HG02763 (cell line): ENCODE measurements around the gene CDCA8.
A peak's percentile ranks its signal among the peaks of the same experiment; 100 is the strongest.

Experiments used
- ATAC-seq: cut with Tn5 transposase; IDR thresholded peaks from one replicate; pipeline ENCODE4 v1.9.1; 2021; ENCODE audit warnings: mild to moderate bottlenecking, moderate library complexity; ENCODE audit not compliant: unreplicated experiment

The CDCA8 gene

DNA sequence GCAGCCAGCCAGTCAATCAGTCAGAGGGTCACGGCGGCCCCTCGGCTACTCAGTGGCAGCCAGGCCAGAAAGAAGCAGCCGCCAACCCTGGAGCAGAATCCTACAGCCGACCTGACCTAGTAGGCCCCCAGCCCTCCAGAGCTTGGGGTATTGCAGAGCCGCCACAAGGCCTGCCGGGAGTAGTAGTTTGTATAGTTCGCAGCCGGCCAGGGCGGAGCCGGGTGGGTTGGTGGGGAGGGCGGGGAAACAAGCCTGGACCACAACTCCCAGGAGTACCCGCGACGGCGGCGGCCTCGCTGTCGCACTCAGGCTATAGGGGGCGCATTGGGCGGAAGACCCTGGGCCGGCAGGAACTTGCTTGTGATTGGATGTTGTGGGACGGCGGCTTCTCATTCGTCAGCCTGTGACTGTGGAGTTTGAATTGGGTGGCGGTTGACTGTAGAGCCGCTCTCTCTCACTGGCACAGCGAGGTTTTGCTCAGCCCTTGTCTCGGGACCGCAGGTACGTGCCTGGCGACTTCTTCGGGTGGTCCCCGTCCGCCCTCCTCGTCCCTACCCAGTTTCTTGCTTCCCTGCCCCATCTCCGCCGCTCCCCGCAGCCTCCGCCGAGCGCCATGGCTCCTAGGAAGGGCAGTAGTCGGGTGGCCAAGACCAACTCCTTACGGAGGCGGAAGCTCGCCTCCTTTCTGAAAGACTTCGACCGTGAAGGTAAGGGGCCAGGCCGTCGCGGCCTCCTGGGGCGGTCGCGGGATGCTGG lies at the start of gene CDCA8:
TSS of gene CDCA8 (plus strand) at position 439 of the 756 bp plus-strand sequence. CDS start at position 614, 175 bp downstream.
- ATAC-seq, result peak; percentile 74

DNA sequence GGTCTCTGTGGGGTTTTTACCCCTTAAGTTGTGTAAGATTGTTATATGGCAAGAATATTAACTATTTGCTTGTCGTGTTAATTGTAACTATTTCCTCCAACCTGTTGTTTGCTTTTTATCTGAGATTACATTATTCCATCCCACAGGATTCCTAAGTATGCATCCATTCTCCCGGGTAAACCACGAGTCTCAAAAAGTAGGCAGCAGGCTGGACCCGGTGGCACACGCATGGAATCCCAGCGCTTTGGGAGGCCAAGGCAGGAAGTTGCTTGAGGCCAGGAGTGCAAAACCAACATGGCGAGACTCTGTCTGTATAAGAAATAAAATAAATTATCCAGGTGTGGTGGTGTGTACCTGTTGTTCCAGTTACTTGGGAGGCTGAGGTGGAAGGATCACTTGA lies 45.0 kb upstream of the CDCA8 start:
- ATAC-seq, result no peak

DNA sequence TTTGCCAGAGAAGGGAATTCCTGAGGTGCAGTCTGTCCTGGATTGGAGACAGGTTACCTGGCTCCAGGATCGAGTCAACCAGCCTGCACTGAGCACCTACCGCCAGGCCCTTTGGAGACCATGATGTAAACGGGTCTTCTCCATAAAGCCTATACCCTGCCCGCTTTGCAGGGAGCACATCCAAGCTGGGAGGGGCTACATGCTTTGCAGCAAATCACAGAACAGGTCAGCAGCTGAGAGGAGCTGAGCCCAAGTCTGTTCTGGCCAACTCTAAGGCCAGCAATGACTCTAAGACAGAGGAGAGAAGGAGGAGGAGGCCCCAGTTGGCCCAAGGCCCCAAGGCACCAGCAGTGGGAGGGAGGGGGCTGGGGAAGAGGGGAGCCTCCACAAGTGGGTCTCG lies 42.1 kb upstream of the CDCA8 start:
- no peak for ATAC-seq

DNA sequence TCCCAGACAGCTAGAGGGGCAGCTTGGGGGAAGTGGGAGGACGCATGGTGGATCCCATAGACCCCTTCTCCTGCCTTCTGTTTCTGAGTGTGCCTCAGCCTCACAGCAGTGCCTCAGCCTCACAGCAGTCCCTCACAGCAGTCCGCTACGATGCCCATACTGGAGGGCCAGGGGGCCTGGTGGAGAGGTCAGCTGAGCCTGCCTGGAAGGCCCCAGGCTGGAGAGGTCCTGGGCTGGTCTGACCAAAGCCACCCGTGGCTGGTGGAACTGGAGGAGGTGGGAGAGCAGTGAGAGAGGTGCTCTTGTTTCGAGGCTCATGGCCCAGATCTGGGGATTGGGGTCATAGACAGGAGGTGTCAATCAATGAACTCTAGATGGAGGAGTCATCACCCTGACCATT lies 41.6 kb upstream of the CDCA8 start:
- no peak for ATAC-seq

DNA sequence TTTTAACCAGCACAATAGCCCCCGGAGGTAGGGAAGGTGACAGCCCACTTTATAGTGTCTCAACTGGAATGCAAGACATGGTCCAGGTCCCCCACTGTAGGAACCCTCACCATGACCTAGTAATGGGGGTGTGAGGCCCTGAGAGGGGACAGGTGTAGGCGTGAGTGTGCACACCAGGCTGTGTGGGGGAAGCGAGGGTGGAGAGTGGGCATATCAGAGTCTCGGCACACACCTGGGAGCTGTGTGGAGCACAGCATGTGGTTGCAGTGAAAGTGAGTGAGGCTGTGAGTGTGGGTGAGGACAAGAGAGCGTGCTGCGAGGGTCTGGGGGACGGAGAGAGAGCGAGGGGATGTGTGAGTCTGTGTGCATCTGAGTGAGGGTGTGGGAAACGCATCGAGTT lies 40.5 kb upstream of the CDCA8 start:
- no peak for ATAC-seq

DNA sequence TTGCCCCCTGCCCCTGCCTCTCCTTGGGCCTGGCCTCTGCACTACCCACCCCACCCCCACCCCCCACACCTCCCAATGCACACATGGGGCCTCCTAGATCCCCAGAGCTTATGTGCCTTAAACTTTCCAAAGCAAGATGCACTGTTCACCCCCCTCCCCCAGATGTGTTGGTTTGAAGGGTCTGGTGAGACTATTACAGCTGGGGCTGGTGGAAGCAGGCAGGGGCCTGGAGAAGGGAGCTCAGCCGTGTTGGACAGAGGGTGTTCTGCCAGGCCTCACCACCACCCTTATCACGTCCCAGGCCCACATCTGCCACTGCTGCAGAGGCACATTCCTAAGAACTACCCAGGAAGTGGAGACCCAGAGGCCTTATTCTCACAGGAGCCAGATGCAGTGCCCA lies 39.3 kb upstream of the CDCA8 start:
- no peak for ATAC-seq

DNA sequence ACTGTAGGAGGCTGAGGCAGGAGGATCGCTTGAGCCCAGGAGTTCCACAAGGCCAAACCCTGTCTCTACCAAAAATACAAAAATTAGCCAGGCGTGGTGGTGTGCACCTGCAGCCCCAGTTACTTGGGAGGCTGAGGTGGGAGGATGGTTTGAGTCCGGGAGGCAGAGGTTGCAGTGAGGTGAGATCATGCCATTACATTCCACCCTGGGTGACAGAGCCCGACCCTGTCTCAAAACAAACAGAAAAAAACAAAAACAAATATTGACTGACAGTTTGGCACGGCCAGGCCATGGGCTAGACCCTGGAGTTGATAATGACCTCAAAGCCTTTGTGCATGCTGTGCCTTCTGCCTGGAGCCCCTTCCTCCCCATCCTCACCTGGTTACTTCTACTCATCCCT lies 38.4 kb upstream of the CDCA8 start:
- no peak for ATAC-seq

DNA sequence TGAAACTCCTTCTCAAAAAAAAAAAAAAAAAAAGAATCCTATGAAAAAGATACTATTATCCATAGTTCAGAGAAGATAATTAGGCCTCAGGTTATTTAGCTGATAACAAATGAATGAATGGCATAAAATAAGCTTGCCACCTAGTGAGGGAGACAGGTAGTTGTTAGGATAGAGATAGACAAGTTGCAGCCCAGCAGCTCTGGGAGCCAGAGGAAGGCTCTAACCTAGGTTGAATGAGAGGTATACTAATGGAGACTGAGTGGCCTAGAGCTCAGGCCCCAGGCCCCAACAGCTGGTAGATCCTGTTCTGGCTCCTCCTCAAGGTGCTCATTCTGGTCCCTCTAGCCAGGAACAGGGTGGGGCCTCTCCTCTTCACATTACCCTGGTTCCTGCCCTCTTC lies 37.0 kb upstream of the CDCA8 start:
- ATAC-seq, result no peak

DNA sequence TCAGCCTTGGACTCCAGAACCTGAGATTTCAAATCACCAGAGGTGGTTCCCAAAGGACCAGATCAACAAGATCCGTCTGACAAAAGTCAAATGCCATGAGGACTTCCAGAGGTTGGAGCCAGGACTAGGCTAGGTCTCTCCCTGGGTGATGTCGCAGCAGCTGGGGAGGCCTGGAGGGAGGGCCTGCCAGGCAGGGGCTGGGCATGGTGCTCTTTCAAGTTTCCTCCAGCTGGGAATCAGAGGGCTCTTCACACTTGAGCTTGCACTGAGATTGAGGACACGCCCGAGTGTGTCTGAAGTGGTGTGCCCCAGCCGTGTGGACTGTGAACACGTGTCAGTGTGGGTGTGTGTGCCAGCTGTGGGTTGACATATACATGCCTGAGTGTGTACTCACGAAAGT lies 36.3 kb upstream of the CDCA8 start:
- ATAC-seq, result no peak

DNA sequence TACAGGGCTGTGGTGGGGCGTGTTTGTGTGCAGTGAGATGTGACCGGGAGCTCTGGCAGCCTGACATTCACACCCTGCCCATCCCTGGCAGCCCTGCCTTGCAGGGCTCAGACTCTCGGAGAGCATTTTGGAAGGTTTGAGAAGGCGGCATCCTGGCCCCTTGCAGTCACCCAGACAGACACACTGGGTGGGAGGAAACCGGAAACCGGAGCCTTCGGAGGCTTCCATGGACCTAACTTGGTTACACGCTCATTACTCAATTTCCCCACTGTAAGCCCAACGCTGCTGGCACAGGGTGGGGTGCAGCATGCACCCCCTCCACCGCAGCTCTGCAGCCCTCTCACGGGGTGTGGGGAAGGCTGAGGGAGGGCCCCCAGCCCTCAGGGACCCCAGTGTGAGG lies 35.4 kb upstream of the CDCA8 start:
- ATAC-seq, result no peak

DNA sequence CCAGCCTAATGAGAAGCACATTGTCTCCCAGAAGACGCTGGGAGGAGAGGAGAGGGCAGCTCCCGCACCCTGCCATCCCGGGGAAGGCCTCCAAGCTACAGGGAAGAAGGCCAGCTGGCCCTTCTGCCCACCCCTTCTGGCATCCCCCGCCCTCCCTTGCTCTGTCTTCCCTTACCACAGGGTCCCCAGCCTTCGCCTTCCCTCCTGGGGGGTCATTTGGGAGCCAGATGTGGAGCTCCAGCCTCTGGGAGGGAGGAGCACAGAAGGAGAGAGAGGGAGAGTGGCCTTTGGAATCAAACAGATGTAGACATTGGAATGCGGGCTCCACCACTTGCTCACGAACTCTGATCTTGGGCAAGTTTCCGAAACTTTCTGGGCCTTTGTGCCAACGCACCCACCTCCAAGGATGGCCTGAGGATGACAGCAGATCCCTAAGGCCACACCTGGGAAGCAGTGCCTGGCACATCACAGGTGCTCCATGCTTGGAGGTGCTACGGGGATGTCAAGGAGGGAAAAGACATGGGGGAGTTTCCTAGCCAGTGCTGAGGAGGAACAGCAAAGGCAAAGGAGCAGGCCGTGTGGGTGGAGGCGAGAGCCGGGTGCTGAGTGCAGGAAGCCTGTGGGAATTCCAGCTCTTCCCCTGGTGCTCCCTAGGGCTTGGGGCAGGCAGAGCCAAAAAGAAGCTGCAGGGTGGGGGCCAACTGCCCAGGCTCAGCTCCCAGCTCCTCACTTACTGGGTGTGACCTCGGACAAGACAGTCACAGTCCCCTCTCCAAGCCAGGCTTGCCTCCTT lies 34.5 kb upstream of the CDCA8 start:
- no peak for ATAC-seq

DNA sequence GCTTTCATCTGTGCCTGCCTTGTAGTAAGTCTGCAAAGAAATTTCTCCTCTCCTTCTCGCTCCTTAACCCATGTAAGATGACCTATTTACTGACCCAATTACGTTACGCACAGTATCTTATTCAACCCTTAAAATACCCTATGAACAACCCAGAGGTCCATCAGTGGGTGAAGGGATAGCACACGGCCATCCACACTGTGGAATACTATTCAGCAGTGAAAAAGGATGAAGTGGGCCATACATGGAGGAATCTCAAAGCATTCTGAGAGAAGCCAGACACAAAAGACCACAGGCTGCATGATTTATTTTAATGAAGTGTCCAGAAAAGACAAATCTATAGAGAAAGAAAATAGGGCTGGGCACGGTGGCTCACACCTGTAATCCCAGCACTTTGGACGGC lies 33.8 kb upstream of the CDCA8 start:
- no peak for ATAC-seq

DNA sequence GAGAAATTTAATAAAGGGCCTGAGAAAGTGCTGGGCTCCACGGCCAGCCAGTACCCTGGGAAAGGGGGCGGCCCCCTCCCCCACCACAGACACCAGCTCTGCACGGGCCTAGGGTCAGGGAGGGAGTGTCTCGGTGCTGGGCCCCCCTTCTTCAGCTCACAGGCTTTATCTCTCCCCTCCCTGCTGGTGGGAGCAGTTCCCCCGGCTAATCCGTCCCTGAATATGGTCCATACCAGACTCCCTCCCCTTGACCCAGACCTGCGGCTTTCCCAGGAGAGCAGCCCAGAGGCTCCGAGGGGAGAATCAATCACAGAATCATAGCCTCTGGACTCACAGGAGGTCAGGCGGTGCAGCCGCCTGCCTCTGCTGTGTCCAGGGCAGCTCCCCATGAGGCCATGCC lies 31.7 kb upstream of the CDCA8 start:
- no peak for ATAC-seq

DNA sequence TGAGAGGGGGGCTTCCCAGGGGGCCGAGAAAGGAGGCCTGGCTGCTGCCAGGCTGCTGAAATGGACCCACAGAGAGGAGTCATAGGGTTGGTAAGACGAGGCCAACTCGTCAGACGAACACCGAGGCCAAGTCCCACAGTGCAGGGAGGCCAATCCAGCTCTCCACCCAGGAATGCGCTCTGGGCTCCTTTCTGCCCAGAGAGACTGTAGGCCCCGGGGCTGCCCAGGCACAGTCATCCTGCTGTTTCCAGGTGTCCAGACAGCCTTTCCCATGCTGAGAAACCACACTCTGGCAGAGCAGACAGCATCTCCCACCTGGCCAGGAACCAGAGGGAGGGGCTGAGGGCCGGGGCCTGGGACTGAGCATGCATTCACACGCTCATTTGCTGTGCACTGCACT lies 30.9 kb upstream of the CDCA8 start:
- ATAC-seq, result no peak

DNA sequence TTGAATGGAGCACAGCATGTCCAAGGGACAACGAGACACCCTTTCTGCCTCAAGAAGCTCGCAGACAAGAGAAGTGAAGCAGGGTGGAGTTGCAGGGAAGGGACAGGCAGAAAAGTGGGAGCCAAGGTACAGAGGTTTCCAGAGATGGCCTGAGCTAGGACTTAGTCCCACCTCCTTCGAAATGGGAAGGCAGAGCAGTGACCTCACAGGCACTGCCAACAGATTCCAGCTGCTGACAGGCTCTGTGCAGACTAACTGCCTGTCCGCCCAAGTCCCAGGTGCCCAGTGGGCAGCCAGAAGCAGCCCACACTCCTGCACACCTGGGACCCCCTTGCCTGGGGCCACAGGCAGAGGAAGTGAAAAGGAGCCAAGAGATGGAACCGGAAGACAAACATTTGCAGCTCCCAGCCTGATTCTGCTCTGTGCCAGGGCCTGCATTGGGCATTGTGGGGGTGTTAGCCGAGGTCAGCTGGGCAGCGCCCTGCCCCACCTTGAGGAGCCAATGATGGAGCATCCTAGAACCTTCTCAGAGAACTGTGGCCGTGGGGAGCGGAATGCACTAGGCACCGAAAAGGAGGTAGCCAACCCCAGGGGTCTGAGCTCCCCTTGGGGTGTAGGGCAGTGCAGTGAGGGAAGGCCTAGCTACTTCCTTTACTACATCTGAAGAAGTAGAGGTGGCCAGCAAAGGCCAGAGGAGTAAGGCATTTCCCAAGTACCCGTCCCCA lies 30.1 kb upstream of the CDCA8 start:
- no peak for ATAC-seq

DNA sequence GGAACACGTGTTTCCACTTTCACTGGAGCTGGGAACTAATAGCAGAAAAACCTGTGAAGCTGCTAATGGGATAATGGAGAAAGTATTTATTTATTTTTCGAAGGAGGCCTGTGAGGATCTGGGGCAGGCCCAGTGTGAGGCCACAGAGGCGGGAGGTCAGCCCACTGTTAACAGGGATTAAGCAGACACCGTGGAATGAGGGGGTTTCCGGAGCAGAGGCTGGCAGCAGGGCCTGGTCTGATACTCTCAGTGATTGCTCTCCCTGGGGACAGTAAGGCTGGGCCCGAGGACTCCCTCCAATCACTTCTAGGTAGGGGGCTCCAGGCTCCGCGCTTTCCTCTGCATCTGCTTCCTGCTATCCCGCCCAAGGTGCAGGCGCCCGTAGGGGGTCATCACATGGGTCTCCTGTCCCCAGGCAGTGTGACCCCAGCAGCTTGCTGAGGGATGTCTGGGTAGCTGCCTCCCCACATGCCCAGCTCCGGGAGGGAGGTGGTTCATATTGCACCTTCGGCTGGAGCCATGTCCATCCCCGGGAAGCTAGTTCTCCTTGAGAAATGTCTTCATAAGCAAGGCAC lies 28.8 kb upstream of the CDCA8 start:
- ATAC-seq, result no peak

DNA sequence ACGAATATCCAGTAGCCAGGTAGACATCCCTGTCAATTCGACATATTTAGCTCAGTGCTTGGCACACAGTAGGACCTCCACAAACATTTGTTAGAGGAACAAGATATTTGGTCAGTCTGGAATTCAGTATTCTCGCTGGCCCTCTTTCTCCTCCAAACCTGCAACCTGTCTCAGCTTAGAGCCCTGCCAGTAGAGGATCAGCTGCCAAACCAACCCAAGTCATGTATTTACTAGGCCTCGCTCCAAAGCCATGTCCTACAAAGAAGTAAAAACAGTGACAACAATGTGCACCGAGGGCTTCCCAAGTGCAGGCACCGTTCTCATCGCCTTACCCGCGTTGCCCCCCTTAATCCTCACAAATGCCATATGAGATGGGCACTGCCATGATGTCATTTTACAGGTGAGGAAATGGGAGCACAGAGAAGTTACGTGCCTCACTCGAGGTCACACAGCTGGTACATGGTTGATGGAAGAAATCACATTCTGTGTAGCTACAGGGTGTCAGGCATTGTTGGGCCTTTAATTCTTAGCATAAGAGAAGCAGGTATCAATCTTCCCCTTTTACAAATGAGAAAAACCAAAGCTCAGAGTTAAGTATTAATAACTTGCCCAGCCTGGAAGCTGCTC lies 26.0 kb upstream of the CDCA8 start:
- ATAC-seq, result no peak

DNA sequence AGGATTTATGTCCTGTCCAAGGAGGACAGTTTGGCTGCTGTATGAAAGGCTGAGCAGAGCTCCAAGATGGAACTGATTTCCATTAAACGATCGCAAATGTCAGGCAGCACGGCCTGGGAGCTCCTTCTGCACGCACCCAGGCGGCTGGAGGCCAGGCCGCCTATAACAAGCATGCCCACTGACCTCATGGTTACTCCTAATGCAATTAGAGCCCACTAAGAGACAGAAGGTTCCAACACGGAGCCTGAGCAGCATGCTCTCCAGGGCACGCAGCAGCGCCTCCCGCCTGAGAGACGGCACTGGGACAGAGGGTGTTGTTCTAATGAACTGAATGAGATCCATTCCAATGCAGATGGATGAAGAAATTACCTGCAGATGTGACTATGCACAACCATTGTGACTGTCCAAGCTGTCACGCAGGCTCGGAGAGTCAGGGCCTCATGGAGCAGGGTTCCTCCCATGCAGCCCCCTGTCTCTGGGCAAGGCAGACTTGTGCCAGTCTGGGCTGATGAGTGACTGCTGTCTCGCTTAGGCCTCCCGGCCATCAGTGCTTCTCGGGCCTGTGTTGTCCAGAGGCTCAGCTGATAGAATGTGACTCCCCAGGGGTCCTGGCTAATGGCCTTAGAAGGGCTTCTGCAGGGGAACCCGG lies 25.2 kb upstream of the CDCA8 start:
- ATAC-seq, result no peak

DNA sequence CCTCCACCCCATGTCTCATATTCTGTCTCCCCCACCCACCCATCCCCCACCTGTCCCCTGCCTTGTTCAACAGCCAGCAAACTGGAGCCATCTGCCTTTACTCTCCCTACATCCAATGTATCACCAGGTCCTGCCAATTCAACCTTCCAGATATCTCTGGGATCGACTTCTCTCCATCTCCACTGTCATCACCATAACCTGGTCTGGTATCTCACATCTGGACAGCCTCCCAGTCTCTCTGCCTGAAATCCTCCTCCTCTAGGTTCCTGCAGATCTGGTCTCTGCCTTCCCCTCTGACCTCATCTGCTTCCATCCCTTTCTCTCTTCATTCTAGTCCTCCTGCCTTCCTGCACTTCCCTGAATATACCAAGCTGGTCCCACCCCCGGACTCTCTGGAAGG lies 22.2 kb upstream of the CDCA8 start:
- ATAC-seq, result no peak

DNA sequence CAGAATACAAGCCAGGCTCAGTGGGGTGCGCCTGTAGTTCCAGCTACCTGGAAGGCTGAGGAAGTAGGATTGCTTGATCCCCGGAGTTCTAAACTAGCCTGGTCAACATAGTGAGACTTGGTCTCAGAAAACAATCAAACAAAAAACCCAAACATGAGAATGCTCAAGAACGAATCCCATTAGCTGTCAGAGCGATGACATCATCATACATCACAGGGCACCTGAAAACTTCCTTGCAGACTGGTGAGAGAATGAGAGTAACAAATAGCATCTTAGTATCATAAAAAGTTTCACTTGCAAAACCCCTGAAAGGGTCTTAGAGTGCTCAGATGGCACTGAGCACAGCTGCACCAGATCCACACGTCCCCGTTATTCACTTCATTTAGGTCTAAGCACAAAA lies 21.1 kb upstream of the CDCA8 start:
- ATAC-seq, result no peak
